HCT116 (cell line): Measurements from ENCODE around the gene ZBTB8B. TPM values are rescaled to one million over a fixed set of nuclear protein-coding genes. Genes with fewer than 3 reads are reported as not detected.

ENCODE experiments used
- ATAC-seq: fragments of 200-7000 bp; cut with Tn5 transposase; 2 replicates; pipeline ENCODE4 v1.9.1; 2020; ENCODE audit warnings: mild to moderate bottlenecking, moderate library complexity
- BruUV-seq: library from RNA; stranded (reverse); fragments of 400-500 nt; replicated peaks from 2 replicates; lab custom pipeline; 2021; lab: Mats Ljungman, UMichigan
- CTCF ChIA-PET: fragments of 300-600 bp; sonication (Branson Sonifier 250); formaldehyde crosslinking; loops from one replicate; lab custom pipeline; 2021; ENCODE audit warnings: antibody characterized with exemption; lab: Charles Lee
- POLR2A ChIA-PET: fragments of 300-600, 350-600 bp; sonication (Branson Sonifier 250); formaldehyde crosslinking; loops from one replicate; lab custom pipeline; 2021; ENCODE audit warnings: antibody characterized with exemption; lab: Charles Lee
- RAD21 ChIA-PET, 2 experiments: fragments of 300-600 bp; sonication (Branson Sonifier 250); formaldehyde crosslinking; loops; one replicate each; lab custom pipeline; 2023; ENCODE audit warnings: low total read pairs in 2 of 2; ENCODE audit not compliant: uncharacterized antibody in 2 of 2, unreplicated experiment in 2 of 2, low non-redundant PET in 1 of 2; lab: Charles Lee
- DNase-seq: peaks from one replicate; pipeline ENCODE4 v3.0.0-alpha.2; 2010; ENCODE audit warnings: low read depth, low spot score
- H2AFZ ChIP-seq: fragments of 200-600 bp; shearing (Covaris generic), sonication (generic); 2 replicates; pipeline ENCODE4 v1.6.1; 2017; ENCODE audit warnings: low read depth, mixed run types, mixed read lengths, antibody characterized with exemption, low read length; ENCODE audit not compliant: poor library complexity, severe bottlenecking
- H3K27ac ChIP-seq: 2 replicates; pipeline ENCODE4 v1.5.1; 2012; ENCODE audit warnings: low read depth, low read length
- H3K27me3 ChIP-seq: fragments of 200-600 bp; sonication (generic); 2 replicates; pipeline ENCODE4 v1.6.1; 2016; ENCODE audit warnings: mixed run types, low read length, mixed read lengths; ENCODE audit not compliant: insufficient read depth
- H3K36me3 ChIP-seq, 2 experiments: fragments of 200-500 bp in 1 of 2; fragments of 200-600 bp in 1 of 2; sonication (Bioruptor generic) in 1 of 2; sonication (generic) in 1 of 2; 2 replicates each; pipeline versions ENCODE4 v1.5.1 to v1.6.1; 2014 to 2016; ENCODE audit warnings: low read length in 2 of 2, inconsistent platforms in 1 of 2, mixed read lengths in 1 of 2, mixed run types in 1 of 2; ENCODE audit not compliant: insufficient read depth in 2 of 2, control insufficient read depth in 1 of 2
- H3K4me1 ChIP-seq, 2 experiments: fragments of 200-600 bp in 1 of 2; sonication (generic) in 1 of 2; 2 replicates each; pipeline versions ENCODE4 v1.5.1 to v1.6.1; 2012 to 2017; ENCODE audit warnings: low read length in 2 of 2, inconsistent platforms in 1 of 2, mild to moderate bottlenecking in 1 of 2, mixed read lengths in 1 of 2, mixed run types in 1 of 2, moderate library complexity in 1 of 2; ENCODE audit not compliant: insufficient read depth in 2 of 2, control insufficient read depth in 1 of 2
- H3K4me2 ChIP-seq: fragments of 200-600 bp; sonication (generic); 2 replicates; pipeline ENCODE4 v1.6.1; 2017; ENCODE audit warnings: mixed run types, low read length, mixed read lengths
- H3K4me3 ChIP-seq, 2 experiments: fragments of 200-600 bp in 1 of 2; sonication (generic) in 1 of 2; replicated peaks in 1 of 2; 2 replicates each; pipeline ENCODE4 v1.5.1; 2011 to 2016; ENCODE audit warnings: low read length in 2 of 2, control low read depth in 1 of 2, low read depth in 1 of 2, mild to moderate bottlenecking in 1 of 2, mixed read lengths in 1 of 2, mixed run types in 1 of 2
- H3K79me2 ChIP-seq: fragments of 200-600 bp; sonication (generic); 2 replicates; pipeline ENCODE4 v1.6.1; 2017; ENCODE audit warnings: mild to moderate bottlenecking, mixed run types, low read length, moderate library complexity, mixed read lengths; ENCODE audit not compliant: insufficient read depth
- H3K9ac ChIP-seq: fragments of 200-600 bp; sonication (generic); 2 replicates; pipeline ENCODE4 v1.6.1; 2016; ENCODE audit warnings: low read length, mixed read lengths
- H3K9me2 ChIP-seq: fragments of 200-600 bp; sonication (generic), shearing (Covaris generic); 2 replicates; pipeline ENCODE4 v1.6.1; 2017; ENCODE audit warnings: mixed run types, mild to moderate bottlenecking, moderate library complexity; ENCODE audit not compliant: insufficient read depth
- H3K9me3 ChIP-seq, 2 experiments: fragments of 200-500 bp in 1 of 2; fragments of 200-600 bp in 1 of 2; sonication (Bioruptor generic) in 1 of 2; sonication (generic) in 1 of 2; 2 replicates each; pipeline ENCODE4 v1.6.1; 2014 to 2017; ENCODE audit warnings: low read length in 2 of 2, mixed read lengths in 2 of 2, inconsistent platforms in 1 of 2, low read depth in 1 of 2, mild to moderate bottlenecking in 1 of 2, mixed run types in 1 of 2, moderate library complexity in 1 of 2; ENCODE audit not compliant: control insufficient read depth in 1 of 2, insufficient read depth in 1 of 2
- H4K20me1 ChIP-seq: fragments of 200-600 bp; sonication (generic), shearing (Covaris generic); 2 replicates; pipeline ENCODE4 v1.6.1; 2017; ENCODE audit warnings: mixed run types, mild to moderate bottlenecking, moderate library complexity; ENCODE audit not compliant: insufficient read depth
- CBX3 ChIP-seq: IDR thresholded peaks from 2 replicates; pipeline ENCODE4 v1.6.1; 2012; ENCODE audit warnings: low read depth
- CEBPB ChIP-seq: IDR thresholded peaks from 2 replicates; pipeline ENCODE4 v1.6.1; 2012; ENCODE audit warnings: low read depth
- ELF1 ChIP-seq: IDR thresholded peaks from 2 replicates; pipeline ENCODE4 v1.6.1; 2012; ENCODE audit warnings: low read depth, borderline replicate concordance
- EZH2 ChIP-seq: fragments of 200-600 bp; sonication (generic); IDR thresholded peaks from 2 replicates; pipeline ENCODE4 v1.6.1; 2017; ENCODE audit warnings: antibody characterized with exemption, mixed run types
- EZH2phosphoT487 ChIP-seq: fragments of 200-600 bp; IDR thresholded peaks from 2 replicates; pipeline ENCODE4 v1.6.1; 2018; ENCODE audit warnings: antibody characterized with exemption, borderline replicate concordance
- FOSL1 ChIP-seq: IDR thresholded peaks from 2 replicates; pipeline ENCODE4 v1.6.1; 2012; ENCODE audit warnings: low read depth
- MAX ChIP-seq: IDR thresholded peaks from 2 replicates; pipeline ENCODE4 v1.6.1; 2012
- POLR2A ChIP-seq: IDR thresholded peaks from 2 replicates; pipeline ENCODE4 v1.7.0; 2011; ENCODE audit warnings: borderline replicate concordance; ENCODE audit not compliant: insufficient read depth, insufficient read length; ENCODE audit errors: extremely low read depth
- POLR2AphosphoS5 ChIP-seq: IDR thresholded peaks from 2 replicates; pipeline ENCODE4 v1.6.1; 2011; ENCODE audit warnings: mild to moderate bottlenecking, low read depth, low read length, moderate library complexity
- RAD21 ChIP-seq: IDR thresholded peaks from 2 replicates; pipeline ENCODE4 v1.6.1; 2012; ENCODE audit warnings: low read depth, mild to moderate bottlenecking
- REST ChIP-seq: IDR thresholded peaks from 2 replicates; pipeline ENCODE4 v1.6.1; 2012; ENCODE audit warnings: low read depth
- SP1 ChIP-seq: IDR thresholded peaks from 2 replicates; pipeline ENCODE4 v1.6.1; 2012; ENCODE audit warnings: low read depth
- SRF ChIP-seq: IDR thresholded peaks from 2 replicates; pipeline ENCODE4 v1.6.1; 2012; ENCODE audit warnings: low read depth
- YY1 ChIP-seq: IDR thresholded peaks from 2 replicates; pipeline ENCODE4 v1.6.1; 2011; ENCODE audit warnings: low read length, low read depth, moderate library complexity, mild to moderate bottlenecking; ENCODE audit not compliant: insufficient replicate concordance; ENCODE audit errors: extremely low read depth
- ZFX ChIP-seq: fragments of 450-650 bp; IDR thresholded peaks from 2 replicates; pipeline ENCODE4 v1.6.1; 2017
- ZNF274 ChIP-seq: fragments of 200-500 bp; sonication (Bioruptor generic); IDR thresholded peaks from 2 replicates; pipeline ENCODE4 v1.6.1; 2014; ENCODE audit warnings: mild to moderate bottlenecking, low read depth, low read length, inconsistent platforms
- intact Hi-C: fragments of 100-400 bp; cut with micrococcal nuclease; formaldehyde crosslinking; loops from 2 replicates; pipeline ENCODE4 v1.10.0; 2022
- total RNA-seq: library from RNA; stranded (reverse); gene quantifications from one replicate; pipeline ENCODE4 v1.2.1, GENCODE V29; 2021; ENCODE audit not compliant: unreplicated experiment
- TF ChIP-seq, protein P1 (sequence below): IDR thresholded peaks from 2 replicates; pipeline ENCODE4 v1.6.1; 2012

Gene ZBTB8B
- total RNA-seq, 1 experiment from 2014 or later, result 0.25 TPM

GRCh38 chr1:32500387-32501209, 35.7 kb downstream of the ZBTB8B start:
- peaks cover 9 to 17% of the 10 kb centered on the region in 2 experiments for H3K4me1 ChIP-seq
- peak overlapping the region; percentile 59 to 66 for H3K4me3 ChIP-seq
- no peaks in the 10 kb centered on the region for H4K20me1 ChIP-seq
- H3K9me3 ChIP-seq, result no peaks in the 10 kb centered on the region
- DNase-seq (no peak), ATAC-seq (peak; percentile 89)
- no peaks in the 10 kb centered on the region for H3K79me2 ChIP-seq
- peak overlapping the region; percentile 87 for H2AFZ ChIP-seq
- no TSS peak for BruUV-seq
- ChIA-PET RAD21 (no interaction called here), CTCF (interaction anchor here (2.3 kb wide), 1 partner anchor 20 kb away, joined by 8 read pairs; no protein-coding TSS in a partner anchor), POLR2A (no interaction called here)
- TF ChIP-seq POLR2A (peak; percentile 17), POLR2AphosphoS5 (peak; percentile 73), MAX (peak; percentile 28), RAD21 (no peak), ZFX (peak; percentile 73; the same call in 1 of the 2 replicates)
- peak overlapping the region; percentile 74 for H3K9ac ChIP-seq
- intact Hi-C loops, result loop anchor here (5.0 kb wide), 1 partner anchor 53 kb away; no protein-coding TSS in a partner anchor
- no peaks in the 10 kb centered on the region for H3K27me3 ChIP-seq
- peak overlapping the region; percentile 94 for H3K27ac ChIP-seq
- peak overlapping the region; percentile 74 for H3K4me2 ChIP-seq
- no peaks in the 10 kb centered on the region for H3K36me3 ChIP-seq
- H3K9me2 ChIP-seq, result no peaks in the 10 kb centered on the region

DNA sequence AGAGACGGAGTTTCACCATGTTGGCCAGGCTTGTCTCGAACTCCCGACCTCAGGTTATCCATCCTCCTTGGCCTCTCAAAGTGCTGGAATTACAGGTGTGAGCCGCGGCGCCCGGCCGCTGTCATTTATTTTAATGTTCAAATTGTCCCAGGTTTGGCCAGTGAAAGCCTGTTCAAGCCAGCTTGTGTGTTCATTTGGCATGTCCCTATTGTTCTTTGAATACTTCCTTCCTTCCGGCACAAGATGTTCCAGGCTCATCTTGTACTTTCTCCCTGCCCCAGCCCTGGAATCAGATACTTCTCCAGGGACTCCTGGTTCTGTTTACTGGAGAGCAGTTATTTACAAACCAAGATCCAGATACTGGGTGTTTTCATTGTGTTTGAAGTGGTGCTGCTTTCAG, 37.0 kb downstream of the ZBTB8B start:
- intact Hi-C loops, result loop anchor here (5.0 kb wide), 1 partner anchor 55 kb away; no protein-coding TSS in a partner anchor
- ATAC-seq, result no peak
- DNase-seq, result no peak
- no peak for TF ChIP-seq SRF
- TF ChIP-seq FOSL1, result no peak
- no peak for TF ChIP-seq CBX3
- TF ChIP-seq, protein P1, sequence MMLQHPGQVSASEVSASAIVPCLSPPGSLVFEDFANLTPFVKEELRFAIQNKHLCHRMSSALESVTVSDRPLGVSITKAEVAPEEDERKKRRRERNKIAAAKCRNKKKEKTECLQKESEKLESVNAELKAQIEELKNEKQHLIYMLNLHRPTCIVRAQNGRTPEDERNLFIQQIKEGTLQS, result no peak
- no peak for TF ChIP-seq REST
- TF ChIP-seq ZFX, result no peak
- TF ChIP-seq ZNF274, result no peak
- TF ChIP-seq YY1, result no peak
- no peak for TF ChIP-seq EZH2
- TF ChIP-seq ELF1, result no peak
- TF ChIP-seq EZH2phosphoT487, result no peak
- no peak for TF ChIP-seq CEBPB
- TF ChIP-seq SP1, result no peak

More for the DNA sequence above, 37.0 kb downstream of the ZBTB8B start:
- peak overlapping the region; percentile 68 for H2AFZ ChIP-seq
- CTCF ChIA-PET, result no interaction called here
- no peak overlapping the region for H3K27ac ChIP-seq
- no TSS peak for BruUV-seq
- no peaks in the 10 kb centered on the region for H3K9me3 ChIP-seq
- H3K4me1 ChIP-seq, result peaks cover 9 to 17% of the 10 kb centered on the region in 2 experiments
- H3K79me2 ChIP-seq, result no peaks in the 10 kb centered on the region
- no peaks in the 10 kb centered on the region for H3K9me2 ChIP-seq
- no peaks in the 10 kb centered on the region for H3K27me3 ChIP-seq
- H3K4me2 ChIP-seq, result no peak overlapping the region
- H3K36me3 ChIP-seq, result no peaks in the 10 kb centered on the region
- RAD21 ChIA-PET, result no interaction called here
- POLR2A ChIA-PET, result no interaction called here
- no peak overlapping the region for H3K4me3 ChIP-seq
- no peaks in the 10 kb centered on the region for H4K20me1 ChIP-seq
- H3K9ac ChIP-seq, result no peak overlapping the region
